ENCODE data around the gene EYA4.

Gene EYA4

DNA sequence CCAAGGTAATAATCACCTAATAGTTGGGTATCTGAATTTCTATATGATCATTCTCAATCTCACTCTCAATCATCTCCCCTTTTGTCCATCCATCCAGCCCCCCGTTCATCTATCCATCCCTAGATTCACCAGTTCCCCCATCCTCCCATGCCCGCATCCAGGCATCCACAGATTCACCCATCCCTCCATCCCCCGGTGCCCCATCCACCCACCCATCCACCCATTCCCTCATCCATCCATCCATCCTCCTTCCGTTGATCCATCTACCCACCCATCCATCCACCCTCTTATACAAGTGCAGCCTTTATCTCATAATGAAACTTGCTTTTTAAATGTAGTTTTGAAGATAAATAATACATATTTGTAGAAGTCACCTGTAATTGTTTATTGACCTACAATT is 76.5 kb downstream of the EYA4 start:
- TF ChIP-seq, protein P1, sequence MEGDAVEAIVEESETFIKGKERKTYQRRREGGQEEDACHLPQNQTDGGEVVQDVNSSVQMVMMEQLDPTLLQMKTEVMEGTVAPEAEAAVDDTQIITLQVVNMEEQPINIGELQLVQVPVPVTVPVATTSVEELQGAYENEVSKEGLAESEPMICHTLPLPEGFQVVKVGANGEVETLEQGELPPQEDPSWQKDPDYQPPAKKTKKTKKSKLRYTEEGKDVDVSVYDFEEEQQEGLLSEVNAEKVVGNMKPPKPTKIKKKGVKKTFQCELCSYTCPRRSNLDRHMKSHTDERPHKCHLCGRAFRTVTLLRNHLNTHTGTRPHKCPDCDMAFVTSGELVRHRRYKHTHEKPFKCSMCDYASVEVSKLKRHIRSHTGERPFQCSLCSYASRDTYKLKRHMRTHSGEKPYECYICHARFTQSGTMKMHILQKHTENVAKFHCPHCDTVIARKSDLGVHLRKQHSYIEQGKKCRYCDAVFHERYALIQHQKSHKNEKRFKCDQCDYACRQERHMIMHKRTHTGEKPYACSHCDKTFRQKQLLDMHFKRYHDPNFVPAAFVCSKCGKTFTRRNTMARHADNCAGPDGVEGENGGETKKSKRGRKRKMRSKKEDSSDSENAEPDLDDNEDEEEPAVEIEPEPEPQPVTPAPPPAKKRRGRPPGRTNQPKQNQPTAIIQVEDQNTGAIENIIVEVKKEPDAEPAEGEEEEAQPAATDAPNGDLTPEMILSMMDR (IDR thresholded peaks at IDR 0.05) = no peak
- no peak for TF ChIP-seq ZFX (IDR thresholded peaks at IDR 0.05; ENCODE audit: borderline replicate concordance)
- H3K27ac ChIP-seq = no peak overlapping the region

DNA sequence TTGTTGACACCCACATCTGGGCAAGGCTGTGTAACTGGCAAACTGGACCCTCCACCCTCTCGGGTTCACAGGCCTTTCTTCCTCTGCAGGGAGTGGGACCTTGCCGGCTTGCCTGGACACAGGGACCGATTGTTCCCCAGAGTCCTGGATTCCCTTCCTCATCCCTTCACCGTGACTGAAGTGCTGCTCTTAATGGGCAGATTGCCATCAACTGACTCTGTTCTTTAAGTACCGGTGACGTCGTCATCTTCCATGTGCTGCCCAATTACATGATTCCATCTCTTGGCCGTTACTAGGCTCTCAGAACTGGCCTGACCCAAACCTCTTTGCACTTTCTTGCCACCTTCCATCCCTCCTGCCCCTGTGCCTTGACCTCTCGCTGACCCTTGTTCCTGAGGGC is 85.4 kb downstream of the EYA4 start:
- TF ChIP-seq, protein P1 (IDR thresholded peaks at IDR 0.05) = no peak
- TF ChIP-seq ZFX (IDR thresholded peaks at IDR 0.05; ENCODE audit: borderline replicate concordance) = no peak
- no peak overlapping the region for H3K27ac ChIP-seq

DNA sequence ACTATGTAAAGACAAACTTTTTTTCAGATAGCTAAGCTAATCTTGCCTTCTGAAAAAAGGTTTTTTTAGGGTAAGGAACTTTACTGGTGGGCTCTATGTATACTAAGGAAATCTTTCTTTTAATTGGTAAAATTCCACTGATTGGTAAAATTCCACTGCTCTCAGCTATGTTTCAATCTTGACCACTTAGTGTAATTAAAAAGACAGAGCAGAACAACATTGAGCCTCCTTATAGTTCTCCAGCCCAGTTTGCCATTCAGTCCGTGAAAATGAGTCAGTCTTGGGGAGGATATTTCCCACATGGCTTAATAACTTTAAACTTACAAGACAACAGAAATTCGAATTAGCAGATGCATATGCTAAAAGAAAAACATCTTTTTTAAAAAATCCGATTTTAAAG is 92.7 kb downstream of the EYA4 start:
- H3K27ac ChIP-seq = no peak overlapping the region
- TF ChIP-seq, protein P1 (IDR thresholded peaks at IDR 0.05) = no peak
- TF ChIP-seq ZFX (IDR thresholded peaks at IDR 0.05; ENCODE audit: borderline replicate concordance) = no peak

DNA sequence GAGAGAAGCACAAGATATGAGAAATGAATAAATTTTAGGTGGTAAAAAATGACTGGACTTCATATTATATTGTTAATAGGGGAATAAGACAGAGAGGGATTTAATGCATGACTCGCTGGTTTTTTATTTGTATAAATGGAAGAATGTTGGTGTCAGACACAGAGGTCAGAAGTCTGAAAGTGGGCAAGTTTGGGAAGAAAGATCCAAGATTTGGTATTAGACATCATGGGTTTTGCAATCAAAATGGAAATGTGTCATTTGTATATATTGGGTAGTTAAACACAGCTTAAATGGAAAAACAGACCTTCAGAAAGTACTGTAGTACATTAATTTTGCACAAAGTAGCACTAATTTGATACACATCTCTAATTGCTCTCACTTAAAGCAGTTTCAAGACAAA is 96.2 kb downstream of the EYA4 start:
- H3K27ac ChIP-seq = no peak overlapping the region
- TF ChIP-seq, protein P1 (IDR thresholded peaks at IDR 0.05) = no peak
- TF ChIP-seq ZFX (IDR thresholded peaks at IDR 0.05; ENCODE audit: borderline replicate concordance) = no peak

DNA sequence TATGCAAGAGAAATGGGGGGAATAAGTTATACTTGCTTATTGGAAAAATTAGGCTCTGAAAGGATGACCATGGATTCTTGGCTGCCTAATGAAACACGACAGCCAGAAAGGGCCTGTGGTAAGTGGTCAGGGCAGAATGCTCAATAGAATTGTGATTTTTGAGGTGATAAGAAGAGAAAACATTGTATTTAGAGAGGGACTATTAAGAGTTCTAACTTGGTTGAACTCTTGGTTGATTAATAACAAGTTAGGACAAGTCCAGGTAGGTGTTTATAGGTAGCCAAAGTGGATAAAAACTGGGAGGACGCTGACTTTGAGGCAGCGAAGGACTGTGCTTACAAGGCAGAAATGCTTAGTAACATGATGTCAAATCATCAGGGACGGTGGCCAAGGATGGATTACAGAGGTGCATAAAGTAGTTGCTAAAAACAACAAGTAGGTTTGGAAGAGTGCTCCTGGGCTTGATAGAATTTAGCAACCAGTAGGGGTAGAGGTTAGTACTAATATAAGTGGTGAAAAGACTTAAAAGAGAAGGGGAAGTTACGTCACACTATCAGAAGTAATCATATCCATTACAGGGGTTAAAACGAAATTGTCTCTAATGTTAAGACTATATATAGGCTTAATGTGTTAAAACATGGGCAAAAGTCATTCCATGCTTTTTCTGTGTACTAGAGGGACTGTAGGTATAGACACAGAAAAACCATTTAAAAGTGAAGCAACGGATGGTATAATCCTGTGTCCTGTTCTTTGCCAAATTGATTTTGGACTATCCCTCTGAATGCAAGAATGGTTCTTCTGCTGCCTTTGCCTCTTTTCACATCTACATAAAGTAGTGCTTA is 98.6 kb downstream of the EYA4 start:
- TF ChIP-seq, protein P1 (IDR thresholded peaks at IDR 0.05) = no peak
- no peak for TF ChIP-seq ZFX (IDR thresholded peaks at IDR 0.05; ENCODE audit: borderline replicate concordance)
- H3K27ac ChIP-seq = no peak overlapping the region

DNA sequence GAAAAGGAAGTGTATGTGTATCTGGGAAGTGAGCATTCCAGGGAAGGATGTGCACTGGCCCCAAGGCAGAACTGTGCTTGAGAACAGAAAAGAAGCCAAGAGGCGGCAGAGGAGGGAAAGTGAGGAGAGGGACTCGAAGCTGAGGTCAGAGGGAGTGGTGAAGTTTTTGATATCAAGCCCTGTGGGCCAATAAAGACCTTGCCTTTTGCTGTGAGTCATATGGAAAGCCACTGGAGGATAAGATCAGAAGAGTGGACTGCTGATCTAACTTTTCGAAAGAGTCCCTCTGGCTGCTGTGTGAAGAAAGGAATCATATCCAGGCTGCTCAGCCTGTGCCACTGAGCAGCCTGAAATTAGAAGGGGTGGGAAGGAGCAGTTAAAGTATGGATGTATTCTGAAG is 99.4 kb downstream of the EYA4 start:
- TF ChIP-seq ZFX (IDR thresholded peaks at IDR 0.05; ENCODE audit: borderline replicate concordance) = no peak
- TF ChIP-seq, protein P1 (IDR thresholded peaks at IDR 0.05) = no peak
- no peak overlapping the region for H3K27ac ChIP-seq

DNA sequence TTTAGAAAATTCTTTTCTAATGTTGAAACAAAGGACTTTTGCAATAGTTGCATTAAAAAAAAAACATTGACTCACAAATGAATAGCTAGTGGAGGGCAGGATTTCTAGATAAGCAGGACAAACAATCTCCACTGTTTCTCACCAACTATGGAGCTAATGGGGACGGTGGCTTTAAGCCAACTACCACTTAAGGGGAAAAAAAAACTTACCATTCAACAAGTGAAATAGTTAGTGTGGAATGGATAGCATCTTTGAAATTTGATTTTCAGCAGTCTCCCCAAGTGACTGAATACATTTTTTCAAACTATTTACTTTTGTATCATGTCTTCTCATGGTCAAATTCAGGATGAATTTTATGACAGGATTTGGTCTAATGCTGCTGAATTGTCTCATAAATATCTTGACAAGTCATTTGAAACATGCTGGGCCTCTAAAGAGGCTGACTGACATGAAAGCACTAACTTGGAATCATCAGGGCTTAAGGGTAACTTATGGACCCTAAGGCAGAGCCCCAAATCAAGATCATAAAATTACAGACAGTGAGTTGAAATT is 100.5 kb downstream of the EYA4 start:
- no peak for TF ChIP-seq ZFX (IDR thresholded peaks at IDR 0.05; ENCODE audit: borderline replicate concordance)
- TF ChIP-seq, protein P1 (IDR thresholded peaks at IDR 0.05) = no peak

More for the DNA sequence above, 100.5 kb downstream of the EYA4 start:
- no peak overlapping the region for H3K27ac ChIP-seq

All from 22Rv1 (cell line).